Gastrocnemius medialis (tissue), 4 donors: ENCODE data around the gene HNF1A. TPM values are rescaled to one million over a fixed set of nuclear protein-coding genes. Genes with fewer than 3 reads are reported as not detected.

Experiments
- ATAC-seq, 2 donors: fragments of 150-250 bp; one replicate each; pipeline ENCODE4 v1.9.1; 2016
- DNase-seq, 2 donors: peaks; one replicate each; pipeline ENCODE4 v3.0.0-alpha.2; 2019
- H3K27ac ChIP-seq, 4 donors: fragments of 200-600 bp; sonication (generic); 1 replicate in 1 of 4; 2 replicates in 3 of 4; pipeline ENCODE4 v1.5.1; 2016 to 2018; ENCODE audit warnings: mild to moderate bottlenecking in 2 of 4, moderate library complexity in 1 of 4
- H3K27me3 ChIP-seq, 3 donors: fragments of 200-600 bp; sonication (generic) in 2 of 3; 1 replicate in 1 of 3; 2 replicates in 2 of 3; pipeline versions ENCODE4 v1.5.1 to v1.6.0; 2016 to 2019; ENCODE audit warnings: mild to moderate bottlenecking in 1 of 3, moderate library complexity in 1 of 3
- H3K36me3 ChIP-seq, 2 donors: fragments of 200-600 bp; sonication (generic) in 1 of 2; one replicate each; pipeline ENCODE4 v1.5.1; 2017 to 2018
- H3K4me1 ChIP-seq, 2 donors: fragments of 200-600 bp; sonication (generic) in 1 of 2; one replicate each; pipeline ENCODE4 v1.5.1; 2016 to 2017; ENCODE audit warnings: mild to moderate bottlenecking in 2 of 2
- H3K4me3 ChIP-seq, 4 donors: fragments of 200-600 bp; sonication (generic) in 3 of 4; 1 replicate in 1 of 4; 2 replicates in 3 of 4; pipeline ENCODE4 v1.5.1; 2016 to 2019; ENCODE audit warnings: mild to moderate bottlenecking in 2 of 4
- H3K9me3 ChIP-seq, 3 donors: fragments of 200-600 bp; sonication (generic) in 2 of 3; 1 replicate in 1 of 3; 2 replicates in 2 of 3; pipeline ENCODE4 v1.5.1; 2016 to 2019
- POLR2A ChIP-seq, 2 donors: fragments of 450-650 bp; IDR thresholded peaks; one replicate each; pipeline ENCODE4 v1.6.1; 2017; ENCODE audit warnings: antibody characterized with exemption in 2 of 2, mild to moderate bottlenecking in 2 of 2, moderate library complexity in 2 of 2
- in situ Hi-C, 4 donors: fragments of 200-750 bp; cut with MboI; loops; one replicate each; pipeline versions ENCODE4 v1.15.0 to v1.8.0; 2017; ENCODE audit warnings: low sequenced_read_pairs in 4 of 4
- intact Hi-C: fragments of 100-400 bp; cut with DNase I; formaldehyde crosslinking; loops from one replicate; pipeline ENCODE4 v1.15.1; 2023; ENCODE audit warnings: low total_unique reads
- total RNA-seq, 4 donors: library from RNA; depleted of rRNA; stranded (reverse); fragments of >200 nt; gene quantifications; one replicate each; pipeline versions ENCODE4 v1.1.0 to v1.2.3, GENCODE V29; 2016
- TF ChIP-seq, protein P1 (sequence below), 5 experiments: fragments of 450-650 bp in 3 of 5; fragments of 200-600 bp in 2 of 5; sonication (generic) in 2 of 5; IDR thresholded peaks in 4 of 5; conservative IDR thresholded peaks in 1 of 5; 1 replicate in 4 of 5; 2 replicates in 1 of 5; pipeline ENCODE4 v1.5.1; 2016 to 2019; ENCODE audit warnings: antibody characterized with exemption in 5 of 5, mild to moderate bottlenecking in 3 of 5, moderate library complexity in 3 of 5

The HNF1A gene
- total RNA-seq, 4 donors from 2014 or later = 0.07 to 0.10 TPM; not detected in 2

DNA sequence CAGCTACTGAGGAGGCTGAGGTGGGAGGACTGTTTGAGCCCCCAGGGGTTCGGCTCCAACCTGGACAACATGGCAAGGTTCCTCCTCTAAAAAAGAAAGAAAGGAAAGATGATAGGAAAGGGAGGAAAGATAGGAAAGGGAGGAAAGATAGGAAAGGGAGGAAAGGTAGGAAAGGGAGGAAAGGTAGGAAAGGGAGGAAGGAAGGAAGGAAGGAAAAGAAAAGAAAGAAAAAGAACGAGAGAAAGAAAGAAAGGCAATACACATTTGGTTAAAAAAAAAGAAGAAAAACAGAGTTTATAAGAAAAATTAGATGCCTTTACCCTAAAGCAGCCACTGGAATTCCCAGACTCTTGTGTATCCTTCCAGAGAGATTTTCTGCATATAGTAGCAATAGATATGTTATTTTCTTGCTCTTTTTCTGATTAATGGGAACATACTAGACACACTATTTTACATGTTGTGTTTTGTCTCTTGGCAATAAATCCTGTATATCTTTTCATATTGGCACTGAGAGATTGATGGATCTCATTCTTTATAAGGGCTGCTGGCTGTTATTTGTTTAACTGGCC, 12.2 kb downstream of the HNF1A start:
- Histone ChIP-seq H3K36me3 (no peaks in the 10 kb centered on the region), H3K9me3 (no peaks in the 10 kb centered on the region), H3K27me3 (no peaks in the 10 kb centered on the region), H3K4me1 (no peaks in the 10 kb centered on the region), H3K4me3 (no peak overlapping the region), H3K27ac (no peak overlapping the region)
- no peak for ATAC-seq
- in situ Hi-C loops = no loop called here
- intact Hi-C loops = no loop called here
- no peak for DNase-seq
- no peak for TF ChIP-seq POLR2A (IDR thresholded peaks at IDR 0.05)

DNA sequence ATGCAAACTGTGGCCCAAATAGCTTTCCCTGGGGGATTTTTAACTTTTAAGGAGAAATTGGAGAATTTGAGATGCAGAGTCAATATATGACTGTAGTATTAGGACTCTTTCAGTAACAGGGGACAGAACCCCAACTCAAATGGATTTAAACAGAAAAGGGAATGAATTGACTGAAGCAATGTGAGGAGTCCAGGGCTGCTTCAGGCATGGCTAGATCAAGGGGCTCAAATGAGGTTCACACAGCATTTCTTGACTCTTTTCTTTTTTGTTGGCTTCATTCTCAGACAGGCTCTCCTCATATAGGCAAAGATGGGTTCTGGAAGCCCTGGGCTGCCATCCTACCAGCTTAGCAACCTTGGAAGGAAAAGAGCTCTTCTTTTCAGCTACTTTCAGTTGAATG, 13.6 kb downstream of the HNF1A start:
- no peak for ATAC-seq
- TF ChIP-seq POLR2A (IDR thresholded peaks at IDR 0.05) = no peak
- TF ChIP-seq, protein P1, sequence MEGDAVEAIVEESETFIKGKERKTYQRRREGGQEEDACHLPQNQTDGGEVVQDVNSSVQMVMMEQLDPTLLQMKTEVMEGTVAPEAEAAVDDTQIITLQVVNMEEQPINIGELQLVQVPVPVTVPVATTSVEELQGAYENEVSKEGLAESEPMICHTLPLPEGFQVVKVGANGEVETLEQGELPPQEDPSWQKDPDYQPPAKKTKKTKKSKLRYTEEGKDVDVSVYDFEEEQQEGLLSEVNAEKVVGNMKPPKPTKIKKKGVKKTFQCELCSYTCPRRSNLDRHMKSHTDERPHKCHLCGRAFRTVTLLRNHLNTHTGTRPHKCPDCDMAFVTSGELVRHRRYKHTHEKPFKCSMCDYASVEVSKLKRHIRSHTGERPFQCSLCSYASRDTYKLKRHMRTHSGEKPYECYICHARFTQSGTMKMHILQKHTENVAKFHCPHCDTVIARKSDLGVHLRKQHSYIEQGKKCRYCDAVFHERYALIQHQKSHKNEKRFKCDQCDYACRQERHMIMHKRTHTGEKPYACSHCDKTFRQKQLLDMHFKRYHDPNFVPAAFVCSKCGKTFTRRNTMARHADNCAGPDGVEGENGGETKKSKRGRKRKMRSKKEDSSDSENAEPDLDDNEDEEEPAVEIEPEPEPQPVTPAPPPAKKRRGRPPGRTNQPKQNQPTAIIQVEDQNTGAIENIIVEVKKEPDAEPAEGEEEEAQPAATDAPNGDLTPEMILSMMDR (IDR thresholded peaks at IDR 0.05 in 4 of 5, conservative IDR thresholded peaks at IDR 0.05 in 1 of 5) = no peak
- no peaks in the 10 kb centered on the region for H3K36me3 ChIP-seq
- H3K4me1 ChIP-seq = no peaks in the 10 kb centered on the region
- no peak overlapping the region for H3K4me3 ChIP-seq
- no peaks in the 10 kb centered on the region for H3K9me3 ChIP-seq
- in situ Hi-C loops (no loop called here), intact Hi-C loops (no loop called here)
- no peaks in the 10 kb centered on the region for H3K27me3 ChIP-seq
- no peak for DNase-seq
- H3K27ac ChIP-seq = no peak overlapping the region

GRCh38 chr12:120992989-120993388, 14.6 kb downstream of the HNF1A start:
- H3K27ac ChIP-seq = no peak overlapping the region
- intact Hi-C loops (no loop called here), in situ Hi-C loops (no loop called here)
- no peak for DNase-seq
- no peak for ATAC-seq
- H3K9me3 ChIP-seq = no peaks in the 10 kb centered on the region
- H3K4me3 ChIP-seq = no peak overlapping the region
- H3K36me3 ChIP-seq = no peaks in the 10 kb centered on the region
- no peaks in the 10 kb centered on the region for H3K4me1 ChIP-seq
- no peak for TF ChIP-seq POLR2A (IDR thresholded peaks at IDR 0.05)
- TF ChIP-seq, protein P1 (IDR thresholded peaks at IDR 0.05 in 4 of 5, conservative IDR thresholded peaks at IDR 0.05 in 1 of 5) = no peak
- no peaks in the 10 kb centered on the region for H3K27me3 ChIP-seq

- DNase-seq (no peak), ATAC-seq (no peak)
- no peak overlapping the region for H3K4me3 ChIP-seq
- intact Hi-C loops (no loop called here), in situ Hi-C loops (no loop called here)
- no peaks in the 10 kb centered on the region for H3K4me1 ChIP-seq
- no peaks in the 10 kb centered on the region for H3K27me3 ChIP-seq
- no peaks in the 10 kb centered on the region for H3K36me3 ChIP-seq
- no peak for TF ChIP-seq POLR2A (IDR thresholded peaks at IDR 0.05)
- TF ChIP-seq, protein P1 (IDR thresholded peaks at IDR 0.05 in 4 of 5, conservative IDR thresholded peaks at IDR 0.05 in 1 of 5) = no peak
- no peak overlapping the region for H3K27ac ChIP-seq
- H3K9me3 ChIP-seq = no peaks in the 10 kb centered on the region
These were observed 15.2 kb downstream of the HNF1A start for GRCh38 chr12:120993496-120993895.

DNA sequence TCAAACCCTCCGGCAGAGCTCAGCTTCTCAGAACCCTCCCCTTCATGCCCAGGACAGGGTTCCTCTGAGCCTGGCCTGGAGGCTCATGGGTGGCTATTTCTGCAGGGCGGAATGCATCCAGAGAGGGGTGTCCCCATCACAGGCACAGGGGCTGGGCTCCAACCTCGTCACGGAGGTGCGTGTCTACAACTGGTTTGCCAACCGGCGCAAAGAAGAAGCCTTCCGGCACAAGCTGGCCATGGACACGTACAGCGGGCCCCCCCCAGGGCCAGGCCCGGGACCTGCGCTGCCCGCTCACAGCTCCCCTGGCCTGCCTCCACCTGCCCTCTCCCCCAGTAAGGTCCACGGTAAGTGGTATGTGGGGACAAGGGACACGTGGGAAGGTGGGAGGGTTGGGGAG, 15.7 kb downstream of the HNF1A start:
- H3K4me3 ChIP-seq = no peak overlapping the region
- H3K27me3 ChIP-seq = peaks cover 0 to 4% (median 0%) of the 10 kb centered on the region in 3 donors
- no peaks in the 10 kb centered on the region for H3K36me3 ChIP-seq
- DNase-seq (no peak), ATAC-seq (no peak)
- H3K9me3 ChIP-seq = no peaks in the 10 kb centered on the region
- in situ Hi-C loops (no loop called here), intact Hi-C loops (no loop called here)
- H3K4me1 ChIP-seq = no peaks in the 10 kb centered on the region
- H3K27ac ChIP-seq = no peak overlapping the region
- no peak for TF ChIP-seq POLR2A (IDR thresholded peaks at IDR 0.05)
- TF ChIP-seq, protein P1 (IDR thresholded peaks at IDR 0.05 in 4 of 5, conservative IDR thresholded peaks at IDR 0.05 in 1 of 5) = no peak
